GM21367 (cell line): ENCODE data around the gene ROBO2.

Experiments used
- ATAC-seq: cut with Tn5 transposase; IDR thresholded peaks from one replicate; pipeline ENCODE4 v1.9.1; 2021; ENCODE audit not compliant: unreplicated experiment

The ROBO2 gene

GRCh38 chr3:77039606-77040171 is at the start of gene ROBO2:
ROBO2 (plus strand) TSS chr3:77040099; CDS start chr3:77040786, 687 bp downstream.
- ATAC-seq, result no peak

DNA sequence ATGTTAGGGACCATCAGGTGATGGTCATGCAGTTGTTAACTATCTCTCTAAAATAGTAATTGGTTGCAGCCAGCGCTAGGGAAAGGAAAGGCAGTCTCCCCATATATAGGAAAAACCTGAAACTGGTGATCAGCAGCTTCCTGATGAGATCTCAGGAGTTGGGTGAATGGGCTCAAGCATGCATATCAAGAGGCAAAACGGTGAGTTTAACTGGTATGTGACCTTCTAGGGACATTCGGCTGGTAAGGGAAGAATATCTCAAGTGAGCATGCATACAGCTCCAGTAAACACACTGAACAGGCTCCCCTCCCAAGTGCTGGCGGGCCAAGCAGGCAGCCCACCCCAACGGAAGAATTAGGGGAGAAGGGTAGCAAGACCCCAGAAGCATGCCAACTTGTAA is 49.3 kb upstream of the ROBO2 start:
- no peak for ATAC-seq

GRCh38 chr3:76991165-76991564 is 48.7 kb upstream of the ROBO2 start:
- no peak for ATAC-seq

- no peak for ATAC-seq
These were observed 42.2 kb upstream of the ROBO2 start for GRCh38 chr3:76997733-76998132.

- ATAC-seq, result no peak
These were observed 41.3 kb upstream of the ROBO2 start for GRCh38 chr3:76998555-76998954.

DNA sequence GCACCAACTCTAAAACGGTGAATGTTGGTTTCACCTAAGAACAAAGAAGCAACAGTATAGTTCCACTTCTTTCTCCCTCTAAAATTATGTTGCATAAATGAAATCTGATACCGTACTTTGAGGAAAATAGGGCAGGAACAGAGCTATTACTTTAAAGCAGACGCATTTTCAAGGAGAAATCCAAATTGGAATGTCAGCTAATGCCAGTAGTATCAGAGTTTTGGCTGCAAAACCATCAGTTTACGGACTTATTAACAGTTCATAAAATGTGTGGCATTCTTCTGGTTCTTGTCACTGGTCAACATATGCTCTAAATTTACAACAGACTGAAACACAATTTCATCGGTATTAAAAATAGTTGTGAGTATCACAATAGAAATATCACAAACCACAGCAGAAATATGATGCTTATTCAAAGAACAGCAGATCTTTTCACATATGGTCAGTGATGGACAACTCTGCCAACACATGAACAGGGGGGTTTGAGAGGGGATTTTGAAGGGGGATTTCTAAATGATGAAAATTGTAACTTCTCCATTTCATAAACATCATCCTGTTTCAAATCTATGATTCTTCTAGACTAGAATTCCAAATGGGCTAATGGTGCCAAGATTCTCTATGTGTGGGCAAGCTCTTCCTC is 38.7 kb upstream of the ROBO2 start:
- no peak for ATAC-seq

- no peak for ATAC-seq
These were observed 25.7 kb upstream of the ROBO2 start for GRCh38 chr3:77014226-77014625.

DNA sequence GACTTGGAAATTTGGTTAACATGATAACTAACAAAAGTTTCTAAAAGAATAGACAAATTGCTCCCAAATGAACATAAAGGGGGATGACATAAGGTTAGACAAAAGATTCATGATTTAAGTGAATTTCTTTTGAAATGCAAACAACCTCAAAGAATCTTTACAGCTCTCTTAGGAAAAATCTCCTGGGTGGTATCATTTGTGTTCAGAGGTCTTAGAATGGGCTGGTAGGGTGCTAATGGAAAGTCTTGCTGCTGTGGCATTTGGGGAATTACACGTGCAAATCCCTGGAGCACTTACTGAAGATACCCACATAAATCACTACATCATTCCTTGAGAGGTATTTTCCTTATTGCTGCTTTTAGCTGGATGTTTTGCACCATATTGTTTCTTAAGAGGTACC is 14.4 kb upstream of the ROBO2 start:
- no peak for ATAC-seq

DNA sequence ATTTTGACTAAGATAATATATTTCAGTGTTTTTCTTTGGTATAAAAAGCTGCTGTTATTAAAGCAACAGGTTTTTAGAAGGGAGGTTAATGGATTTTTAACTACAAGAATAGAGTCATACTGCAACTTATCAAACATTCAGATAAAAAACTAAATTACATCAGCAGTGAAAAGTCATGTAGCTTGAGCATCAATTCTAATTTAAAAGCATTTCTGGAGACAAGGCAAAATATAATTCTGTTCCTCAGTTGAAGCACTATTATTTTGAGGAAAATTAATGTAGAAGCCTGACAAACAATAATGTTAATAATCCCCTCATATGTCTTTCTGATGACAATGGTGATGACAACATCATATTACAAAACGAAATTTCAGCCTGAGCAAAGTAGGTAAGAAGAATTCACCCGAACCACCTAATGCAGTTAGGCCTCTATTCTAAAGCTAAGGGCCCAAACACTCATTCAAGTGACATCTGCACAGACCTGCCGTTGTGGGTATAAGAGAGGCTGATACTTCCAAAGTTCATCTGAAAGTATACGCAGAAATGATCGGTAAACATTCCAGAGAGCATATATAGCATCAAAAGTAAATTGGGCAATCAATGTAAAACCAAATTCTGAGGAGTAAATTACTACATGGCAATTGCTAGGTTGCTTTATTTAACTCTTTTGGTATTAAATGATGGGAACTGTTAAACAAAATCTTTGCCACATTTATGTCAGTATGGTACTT is 12.8 kb upstream of the ROBO2 start:
- no peak for ATAC-seq

DNA sequence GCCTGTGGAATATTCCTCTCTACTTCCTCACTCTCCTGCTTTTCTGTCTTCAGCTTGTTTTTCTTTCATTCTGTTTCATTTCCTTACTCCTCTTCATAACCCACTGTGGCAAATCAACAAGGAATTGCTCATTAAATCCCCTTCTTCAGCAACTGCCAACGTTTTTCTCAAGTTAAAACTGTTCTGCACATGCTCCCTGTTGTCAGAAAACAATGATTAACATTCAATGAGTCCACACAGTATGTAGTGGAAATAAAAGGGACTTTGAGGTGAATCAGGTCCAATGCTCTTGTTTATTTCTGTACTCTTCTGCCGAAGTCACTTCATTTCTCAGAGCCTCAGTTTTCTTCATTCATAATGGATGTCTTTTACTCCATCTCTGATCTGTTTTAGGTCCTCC is 11.9 kb upstream of the ROBO2 start:
- no peak for ATAC-seq

GRCh38 chr3:77038468-77038929 is 1.4 kb upstream of the ROBO2 start:
- no peak for ATAC-seq

DNA sequence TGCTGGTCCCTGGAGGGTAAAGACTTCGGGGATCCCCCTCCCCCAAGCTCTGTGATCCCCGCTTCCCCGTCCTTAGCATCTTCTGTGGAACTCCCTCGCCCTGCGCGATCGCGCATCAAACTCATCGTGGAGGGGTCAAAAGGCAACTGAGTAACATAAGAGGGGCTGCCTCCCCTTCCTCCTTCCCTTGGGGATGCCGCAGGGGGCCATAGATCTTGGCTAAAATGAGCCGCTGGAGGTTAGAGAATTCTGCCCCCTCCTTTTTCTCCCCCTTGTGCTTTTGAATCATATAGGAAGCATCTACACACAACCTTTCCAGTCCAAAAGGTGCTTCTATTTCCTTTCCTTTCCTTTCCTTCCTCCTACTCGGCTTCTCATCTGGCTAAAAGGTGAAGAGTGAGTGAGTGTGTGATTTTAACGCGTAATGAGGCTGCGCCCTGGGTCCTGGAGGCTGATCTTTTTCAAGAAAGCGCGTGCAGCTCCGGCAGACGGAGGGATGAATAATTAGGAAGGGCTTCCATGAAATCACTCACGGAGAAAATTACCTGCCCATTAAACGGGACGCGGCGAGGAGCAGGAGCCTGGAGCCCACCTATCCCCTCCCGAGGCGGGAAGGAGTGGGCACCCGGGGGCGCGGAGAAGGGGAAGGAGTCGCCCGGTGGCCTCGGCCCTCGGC is 831 bp upstream of the ROBO2 start:
- ATAC-seq, result no peak

DNA sequence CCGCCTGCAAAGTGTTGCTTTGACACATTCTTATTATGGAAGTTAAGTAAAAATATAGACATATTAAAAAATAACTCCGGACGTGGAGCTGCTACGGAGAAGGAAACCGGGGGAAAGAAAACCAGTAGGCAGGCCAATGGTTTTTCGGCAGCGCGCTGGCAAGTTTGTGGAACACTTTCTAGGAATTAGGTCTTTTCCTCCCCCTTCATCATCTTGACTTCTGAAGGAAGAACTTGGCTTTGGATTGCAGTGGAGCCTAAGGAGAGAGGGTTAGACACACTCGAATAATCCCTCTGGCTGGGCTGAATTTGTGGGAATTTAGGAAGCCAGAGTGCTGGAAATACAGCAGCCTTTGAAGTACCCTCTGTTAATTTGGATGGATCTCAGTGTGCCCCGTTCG is 317 bp downstream of the ROBO2 start:
- ATAC-seq, result no peak

DNA sequence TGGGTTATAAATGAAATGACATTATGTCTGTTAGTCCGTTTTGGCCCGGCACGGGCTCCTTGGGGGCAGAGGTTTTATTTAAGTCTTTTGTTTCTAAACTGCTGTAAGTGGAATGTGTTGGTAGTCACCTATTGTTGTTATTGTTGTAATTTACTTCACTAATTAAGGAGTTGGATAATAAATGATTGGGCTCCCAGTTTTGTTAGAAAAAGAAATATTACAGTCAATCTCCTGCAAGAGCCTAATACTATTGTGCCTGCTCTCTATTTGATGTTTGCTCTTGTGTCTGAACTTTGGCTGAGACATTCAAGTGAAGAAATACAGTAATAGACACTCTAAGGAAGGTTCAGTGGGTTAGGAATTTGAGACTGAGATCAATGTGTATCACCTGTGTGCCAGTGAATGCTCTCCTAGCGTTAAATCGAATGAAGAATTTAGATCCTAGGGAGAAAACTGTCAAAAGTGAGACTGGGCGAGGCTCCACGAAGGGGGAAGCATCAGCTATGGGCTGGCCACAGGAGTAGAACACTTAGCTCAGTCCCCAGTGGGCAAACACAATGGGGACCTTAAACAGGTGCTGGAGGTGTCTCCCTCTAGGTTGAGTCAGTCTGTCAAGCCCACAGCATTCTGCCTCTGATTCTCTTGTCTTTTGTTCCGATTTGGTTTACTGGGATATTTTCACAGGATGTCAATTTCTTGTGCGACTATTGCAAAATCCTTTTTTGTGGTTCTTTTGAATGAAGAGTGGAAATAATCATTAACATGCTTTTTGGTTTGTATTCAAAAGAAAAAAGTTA is 1.2 kb downstream of the ROBO2 start:
- ATAC-seq, result no peak

GRCh38 chr3:77041811-77042210 is 1.9 kb downstream of the ROBO2 start:
- no peak for ATAC-seq

GRCh38 chr3:77042343-77042742 is 2.4 kb downstream of the ROBO2 start:
- ATAC-seq, result no peak

- no peak for ATAC-seq
These were observed 3.0 kb downstream of the ROBO2 start for GRCh38 chr3:77042882-77043281.

DNA sequence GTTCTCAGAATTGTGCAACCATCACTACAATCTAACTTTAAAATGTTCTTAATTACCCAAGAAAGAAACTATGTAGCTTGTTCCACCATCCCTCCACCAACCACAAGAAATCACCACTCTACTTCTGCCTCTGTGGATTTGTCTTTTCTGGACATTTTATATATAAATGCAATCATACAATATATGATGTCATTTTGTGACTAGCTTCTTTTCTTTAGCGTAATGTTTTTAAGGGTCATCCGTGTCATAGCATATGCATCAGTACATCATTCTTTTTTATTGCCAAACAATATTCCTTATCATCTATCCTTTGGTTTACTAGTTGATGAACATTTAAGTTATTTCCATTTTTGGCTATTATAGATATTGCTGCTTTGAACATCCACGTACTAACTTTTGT is 5.8 kb downstream of the ROBO2 start:
- ATAC-seq, result no peak

DNA sequence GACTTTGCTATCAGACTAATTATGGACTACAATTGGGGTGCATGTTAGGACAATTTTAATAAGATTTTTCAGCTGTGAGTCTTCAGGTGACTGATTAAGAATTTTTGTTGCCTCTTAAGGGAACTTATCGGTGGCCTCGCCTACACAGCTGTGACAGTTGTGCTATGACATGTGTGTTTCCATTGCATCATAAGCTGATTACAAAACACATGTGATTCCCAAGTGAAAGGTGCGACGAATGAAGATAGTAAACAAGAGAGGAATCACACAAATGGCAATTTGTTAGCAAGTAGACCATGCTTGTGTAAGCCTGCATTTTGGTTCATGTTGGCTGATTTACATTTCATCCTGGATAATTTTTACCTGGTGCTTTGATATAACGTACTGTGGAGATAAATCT is 8.3 kb downstream of the ROBO2 start:
- no peak for ATAC-seq

DNA sequence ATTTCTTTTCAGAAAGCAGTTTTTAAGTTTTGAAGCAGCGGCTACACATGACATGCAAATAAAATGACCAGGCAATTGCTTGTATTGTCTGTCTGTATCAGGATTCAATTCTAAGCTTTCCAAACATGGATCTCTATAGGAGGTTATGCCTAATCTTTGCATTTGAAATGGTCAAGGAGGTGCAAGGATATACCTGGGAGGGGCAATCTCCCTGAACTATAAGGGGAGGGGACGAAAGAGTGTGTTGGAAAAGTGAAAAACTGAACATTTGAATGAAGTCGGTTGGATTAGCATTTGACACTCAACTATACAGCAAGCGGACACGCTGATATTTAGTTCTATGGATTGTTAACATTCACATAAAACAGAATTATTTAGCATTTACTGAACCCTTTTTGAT is 11.7 kb downstream of the ROBO2 start:
- ATAC-seq, result no peak

DNA sequence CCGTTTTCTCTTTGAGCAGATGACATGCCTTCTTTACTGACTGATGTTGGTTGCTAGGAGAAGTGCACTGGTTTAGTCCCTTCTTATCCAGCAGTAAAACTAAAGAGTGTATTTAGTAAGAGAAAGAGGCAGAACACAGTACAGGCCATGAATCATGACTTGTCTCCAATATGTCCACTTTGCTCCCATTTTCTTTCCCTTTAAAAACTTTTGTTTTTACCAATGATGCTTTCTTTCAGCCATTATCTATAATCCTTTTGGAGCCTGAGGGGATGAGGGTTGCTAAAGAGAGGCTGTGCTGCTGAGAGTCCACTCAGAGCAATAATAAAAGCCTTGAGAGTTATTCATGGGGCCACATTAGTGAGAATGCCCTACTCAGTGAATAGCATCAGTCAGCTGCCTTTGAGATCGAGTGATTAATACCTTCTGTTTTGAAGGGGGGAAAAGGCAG is 12.2 kb downstream of the ROBO2 start:
- ATAC-seq, result no peak
